ENCODE results near the gene USP34. TPM values are rescaled to one million over a fixed set of nuclear protein-coding genes. Genes with fewer than 3 reads are reported as not detected.

Gene USP34
- total and polyA plus RNA-seq, 9 donors, result 57.4 to 132 (median 116) TPM

DNA sequence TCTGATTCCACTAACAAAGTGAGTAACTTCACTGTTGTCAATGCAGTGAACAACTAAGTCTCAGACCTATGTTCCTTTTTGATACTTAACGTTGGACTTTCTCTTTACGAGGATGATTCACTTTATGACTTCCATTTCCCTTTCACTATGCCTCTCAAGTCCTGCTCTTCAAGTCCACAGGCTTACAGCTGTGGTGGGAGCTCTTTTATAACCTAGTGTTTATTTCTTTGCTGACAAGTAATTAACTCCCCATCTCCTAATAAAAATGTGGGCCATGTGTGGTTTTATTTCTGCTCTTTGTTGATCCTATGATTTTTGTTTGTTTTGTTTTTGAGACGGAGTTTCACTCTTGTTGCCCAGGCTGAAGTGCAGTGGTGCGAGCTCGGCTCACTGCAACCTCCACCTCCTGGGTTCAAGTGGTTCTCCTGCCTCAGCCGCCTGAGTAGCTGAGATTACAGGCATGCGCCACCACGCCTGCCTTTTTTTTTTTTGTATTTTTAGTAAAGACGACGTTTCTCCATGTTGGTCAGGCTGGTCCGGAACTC is 142.1 kb downstream of the USP34 start:
- 81 to 82% (median 81%) methylated on average over 11 of the region's 11 CpGs for WGBS, 3 donors
- H3K36me3 ChIP-seq, result no peaks in the 10 kb centered on the region
- DNase-seq, result no peak

GRCh38 chr2:61327173-61327572 is 143.7 kb downstream of the USP34 start:
- Histone ChIP-seq H3K27me3 (no peaks in the 10 kb centered on the region), H3K9me3 (no peaks in the 10 kb centered on the region), H3K36me3 (no peaks in the 10 kb centered on the region), H3K4me1 (ENCODE audit: insufficient read depth) (no peaks in the 10 kb centered on the region), H3K27ac (no peak overlapping the region), H3K4me3 (no peak overlapping the region)
- no peak for DNase-seq
- 94 to 97% (median 95%) methylated on average over 3 of the region's 3 CpGs for WGBS, 3 donors
- no peak for TF ChIP-seq POLR2A (IDR thresholded peaks at IDR 0.05)
- TF ChIP-seq EP300 (IDR thresholded peaks at IDR 0.05), result no peak
- no peak for TF ChIP-seq CTCF (IDR thresholded peaks at IDR 0.05)
- intact Hi-C loops (cut with DNase I), result no loop called here

More for the DNA sequence above, 142.1 kb downstream of the USP34 start:
- TF ChIP-seq POLR2A (IDR thresholded peaks at IDR 0.05) (no peak), EP300 (IDR thresholded peaks at IDR 0.05) (no peak), CTCF (IDR thresholded peaks at IDR 0.05) (no peak)
- Histone ChIP-seq H3K9me3 (no peaks in the 10 kb centered on the region), H3K27ac (no peak overlapping the region), H3K4me3 (no peak overlapping the region), H3K27me3 (no peaks in the 10 kb centered on the region), H3K4me1 (ENCODE audit: insufficient read depth) (no peaks in the 10 kb centered on the region)
- intact Hi-C loops (cut with DNase I), result no loop called here

DNA sequence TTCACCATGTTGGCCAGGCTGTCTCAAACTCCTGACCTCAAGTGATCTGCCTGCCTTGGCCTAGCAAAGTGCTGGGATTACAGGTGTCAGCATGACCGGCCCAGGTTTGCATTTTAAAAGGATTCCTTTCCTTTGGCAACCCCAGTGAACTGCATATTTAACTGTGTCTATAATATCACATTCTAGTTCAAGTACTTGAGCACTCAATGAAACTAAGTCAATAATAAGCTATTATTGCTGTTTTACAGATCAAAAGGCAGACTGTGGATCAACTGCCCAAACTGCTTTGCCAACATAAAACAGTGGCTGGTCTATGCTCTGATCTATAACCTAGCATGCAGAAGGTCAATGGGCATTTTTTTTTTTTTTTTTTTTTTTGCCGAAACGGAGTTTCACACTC is 144.5 kb downstream of the USP34 start:
- 89 to 92% (median 89%) methylated on average over 3 of the region's 3 CpGs for WGBS, 3 donors
- no peaks in the 10 kb centered on the region for H3K9me3 ChIP-seq
- DNase-seq, result no peak
- no peaks in the 10 kb centered on the region for H3K4me1 ChIP-seq (ENCODE audit: insufficient read depth)
- no peak overlapping the region for H3K27ac ChIP-seq
- intact Hi-C loops (cut with DNase I), result no loop called here
- TF ChIP-seq CTCF (IDR thresholded peaks at IDR 0.05), result no peak
- TF ChIP-seq EP300 (IDR thresholded peaks at IDR 0.05), result no peak
- TF ChIP-seq POLR2A (IDR thresholded peaks at IDR 0.05), result no peak
- H3K36me3 ChIP-seq, result no peaks in the 10 kb centered on the region
- no peaks in the 10 kb centered on the region for H3K27me3 ChIP-seq
- H3K4me3 ChIP-seq, result no peak overlapping the region

GRCh38 chr2:61320181-61320580 is 150.7 kb downstream of the USP34 start:
- Histone ChIP-seq H3K9me3 (no peaks in the 10 kb centered on the region), H3K27me3 (no peaks in the 10 kb centered on the region), H3K36me3 (no peaks in the 10 kb centered on the region), H3K27ac (no peak overlapping the region), H3K4me1 (ENCODE audit: insufficient read depth) (no peaks in the 10 kb centered on the region), H3K4me3 (no peak overlapping the region)
- DNase-seq, result no peak
- intact Hi-C loops (cut with DNase I), result no loop called here
- no peak for TF ChIP-seq CTCF (IDR thresholded peaks at IDR 0.05)
- TF ChIP-seq POLR2A (IDR thresholded peaks at IDR 0.05), result no peak
- TF ChIP-seq EP300 (IDR thresholded peaks at IDR 0.05), result no peak
- WGBS, 3 donors, result 95 to 97% (median 96%) methylated on average over 3 of the region's 3 CpGs

All from ovary (tissue), 9 donors.